Stimulated activated naive B cell treated with anti-CD40 and anti-IgM and Interleukin-4, amounts not matched to agents 10 μg/mL and 1 μg/mL and 100 μg/mL, for 72 hours (primary cell): ENCODE data around the gene GRK5.
A peak's percentile ranks its signal among the peaks of the same experiment; 100 is the strongest.

Experiments
- ATAC-seq, 2 donors: fragments of 150-1000 bp; cut with Tn5 transposase; replicated peaks; 2 replicates each; pipeline ENCODE4 v1.10.0; 2021; ENCODE audit warnings: moderate library complexity in 1 of 2
- DNase-seq: peaks from one replicate; pipeline ENCODE4 v3.0.0; 2021
- H3K27ac Mint-ChIP-seq: one replicate; pipeline ENCODE4 v1.8.0; 2022; ENCODE audit warnings: mild to moderate bottlenecking, mixed read lengths
- H3K27me3 Mint-ChIP-seq, 2 donors: one replicate each; pipeline ENCODE4 v1.8.0; 2022; ENCODE audit warnings: mixed read lengths in 2 of 2
- H3K36me3 Mint-ChIP-seq, 2 donors: one replicate each; pipeline ENCODE4 v1.8.0; 2022; ENCODE audit warnings: mixed read lengths in 2 of 2, mild to moderate bottlenecking in 1 of 2
- H3K4me1 Mint-ChIP-seq, 2 donors: one replicate each; pipeline ENCODE4 v1.8.0; 2022; ENCODE audit warnings: mixed read lengths in 2 of 2, mild to moderate bottlenecking in 1 of 2
- H3K4me3 Mint-ChIP-seq, 2 donors: one replicate each; pipeline ENCODE4 v1.8.0; 2022; ENCODE audit warnings: mild to moderate bottlenecking in 2 of 2, mixed read lengths in 2 of 2, moderate library complexity in 1 of 2
- H3K9me3 Mint-ChIP-seq, 2 donors: one replicate each; pipeline ENCODE4 v1.8.0; 2022; ENCODE audit warnings: mixed read lengths in 2 of 2, mild to moderate bottlenecking in 1 of 2

Gene GRK5

GRCh38 chr10:119449760-119450461 lies 242.5 kb downstream of the GRK5 start:
- Mint-ChIP-seq H3K4me1 (peaks cover 27 to 35% of the 10 kb centered on the region in 2 donors), H3K36me3 (peaks cover 26 to 52% of the 10 kb centered on the region in 2 donors), H3K4me3 (no peak overlapping the region), H3K27me3 (no peaks in the 10 kb centered on the region), H3K9me3 (no peaks in the 10 kb centered on the region), H3K27ac (peak overlapping the region; percentile 91)
- ATAC-seq: peak; percentile 43 to 58
- no peak for DNase-seq

GRCh38 chr10:119450606-119451299 lies 243.4 kb downstream of the GRK5 start:
- H3K4me3 Mint-ChIP-seq: no peak overlapping the region
- no peaks in the 10 kb centered on the region for H3K9me3 Mint-ChIP-seq
- no peaks in the 10 kb centered on the region for H3K27me3 Mint-ChIP-seq
- no peak for ATAC-seq
- H3K27ac Mint-ChIP-seq: no peak overlapping the region
- peaks cover 25 to 31% of the 10 kb centered on the region in 2 donors for H3K4me1 Mint-ChIP-seq
- DNase-seq: no peak
- peaks cover 25 to 55% of the 10 kb centered on the region in 2 donors for H3K36me3 Mint-ChIP-seq

DNA sequence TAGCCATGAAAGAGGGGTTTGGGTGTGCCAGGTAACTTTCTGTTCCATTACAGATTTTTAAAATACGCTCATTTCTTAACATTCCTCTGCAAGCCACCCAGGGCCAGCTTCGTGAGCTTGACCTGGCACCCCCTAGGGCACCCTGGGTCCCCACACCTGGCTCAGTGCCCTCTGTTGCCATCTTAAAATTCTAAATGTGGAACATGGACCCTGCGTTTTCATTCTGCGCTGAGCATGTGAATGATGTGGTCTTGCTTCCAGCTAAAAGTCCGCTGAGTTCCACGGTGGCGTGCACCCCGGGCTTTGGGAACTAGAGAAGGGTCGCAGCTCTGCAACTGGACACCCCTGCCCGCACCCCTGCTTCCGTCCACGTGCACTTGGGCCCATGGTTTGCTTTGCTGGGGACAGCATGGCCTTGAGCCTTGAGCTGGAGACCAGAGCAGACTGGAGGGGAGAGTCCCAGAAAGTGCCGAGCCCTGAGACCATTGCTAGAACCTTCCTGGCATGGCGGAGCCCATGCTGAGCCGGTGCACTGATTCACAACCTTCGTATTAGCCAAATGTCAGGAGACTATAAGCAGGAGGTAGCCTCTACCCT lies 244.0 kb downstream of the GRK5 start:
- H3K4me1 Mint-ChIP-seq: peaks cover 25 to 35% of the 10 kb centered on the region in 2 donors
- ATAC-seq: no peak
- no peaks in the 10 kb centered on the region for H3K9me3 Mint-ChIP-seq
- H3K27me3 Mint-ChIP-seq: no peaks in the 10 kb centered on the region
- H3K27ac Mint-ChIP-seq: no peak overlapping the region
- no peak overlapping the region for H3K4me3 Mint-ChIP-seq
- no peak for DNase-seq
- peaks cover 26 to 53% of the 10 kb centered on the region in 2 donors for H3K36me3 Mint-ChIP-seq

GRCh38 chr10:119452396-119452795 lies 245.0 kb downstream of the GRK5 start:
- no peak for DNase-seq

GRCh38 chr10:119453313-119453712 lies 245.9 kb downstream of the GRK5 start:
- Mint-ChIP-seq H3K4me3 (no peak overlapping the region), H3K9me3 (no peaks in the 10 kb centered on the region), H3K4me1 (peaks cover 25 to 41% of the 10 kb centered on the region in 2 donors), H3K36me3 (peaks cover 26 to 44% of the 10 kb centered on the region in 2 donors), H3K27me3 (no peaks in the 10 kb centered on the region), H3K27ac (no peak overlapping the region)
- ATAC-seq (no peak), DNase-seq (no peak)

More at GRCh38 chr10:119452396-119452795, 245.0 kb downstream of the GRK5 start:
- Mint-ChIP-seq H3K36me3 (peaks cover 26 to 47% of the 10 kb centered on the region in 2 donors), H3K9me3 (no peaks in the 10 kb centered on the region), H3K27ac (no peak overlapping the region), H3K4me3 (no peak overlapping the region), H3K4me1 (peaks cover 25 to 41% of the 10 kb centered on the region in 2 donors), H3K27me3 (no peaks in the 10 kb centered on the region)
- ATAC-seq: no peak

DNA sequence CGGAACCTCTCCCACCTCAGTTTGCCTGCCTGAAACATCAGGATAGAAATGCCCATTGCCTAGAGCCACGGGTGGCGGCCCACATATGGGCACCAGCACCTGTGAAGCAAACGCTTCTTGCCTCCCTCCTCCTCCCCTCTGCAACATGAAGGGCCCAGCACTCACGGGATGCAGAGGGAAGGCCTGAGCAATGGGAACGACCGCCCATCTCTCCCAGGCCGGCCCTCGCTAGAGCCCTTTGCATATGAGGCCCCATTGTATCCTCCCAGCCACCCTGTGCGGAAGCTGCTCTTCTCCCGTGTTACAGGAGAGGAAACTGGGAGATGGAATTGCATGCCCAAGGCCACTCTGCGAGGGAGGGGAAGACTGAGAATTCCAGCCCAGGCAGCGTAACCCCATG lies 246.9 kb downstream of the GRK5 start:
- peaks cover 21 to 35% of the 10 kb centered on the region in 2 donors for H3K4me1 Mint-ChIP-seq
- no peaks in the 10 kb centered on the region for H3K9me3 Mint-ChIP-seq
- no peak overlapping the region for H3K27ac Mint-ChIP-seq
- ATAC-seq (no peak), DNase-seq (no peak)
- H3K27me3 Mint-ChIP-seq: no peaks in the 10 kb centered on the region
- H3K4me3 Mint-ChIP-seq: no peak overlapping the region
- H3K36me3 Mint-ChIP-seq: peaks cover 26 to 41% of the 10 kb centered on the region in 2 donors

GRCh38 chr10:119454990-119455389 lies 247.6 kb downstream of the GRK5 start:
- no peaks in the 10 kb centered on the region for H3K9me3 Mint-ChIP-seq
- peaks cover 16 to 28% of the 10 kb centered on the region in 2 donors for H3K4me1 Mint-ChIP-seq
- no peak overlapping the region for H3K27ac Mint-ChIP-seq
- H3K27me3 Mint-ChIP-seq: no peaks in the 10 kb centered on the region
- ATAC-seq (no peak), DNase-seq (no peak)
- H3K4me3 Mint-ChIP-seq: no peak overlapping the region
- peaks cover 21 to 37% of the 10 kb centered on the region in 2 donors for H3K36me3 Mint-ChIP-seq

- peaks cover 21 to 33% of the 10 kb centered on the region in 2 donors for H3K36me3 Mint-ChIP-seq
- peaks cover 16 to 31% of the 10 kb centered on the region in 2 donors for H3K4me1 Mint-ChIP-seq
- H3K27me3 Mint-ChIP-seq: no peaks in the 10 kb centered on the region
- DNase-seq: no peak
- no peaks in the 10 kb centered on the region for H3K9me3 Mint-ChIP-seq
- peak overlapping the region; percentile 90 for H3K27ac Mint-ChIP-seq
- ATAC-seq: peak; percentile 63 to 82
- H3K4me3 Mint-ChIP-seq: peak overlapping the region; percentile 40 to 66
Observed at GRCh38 chr10:119455609-119456434, 248.5 kb downstream of the GRK5 start.

DNA sequence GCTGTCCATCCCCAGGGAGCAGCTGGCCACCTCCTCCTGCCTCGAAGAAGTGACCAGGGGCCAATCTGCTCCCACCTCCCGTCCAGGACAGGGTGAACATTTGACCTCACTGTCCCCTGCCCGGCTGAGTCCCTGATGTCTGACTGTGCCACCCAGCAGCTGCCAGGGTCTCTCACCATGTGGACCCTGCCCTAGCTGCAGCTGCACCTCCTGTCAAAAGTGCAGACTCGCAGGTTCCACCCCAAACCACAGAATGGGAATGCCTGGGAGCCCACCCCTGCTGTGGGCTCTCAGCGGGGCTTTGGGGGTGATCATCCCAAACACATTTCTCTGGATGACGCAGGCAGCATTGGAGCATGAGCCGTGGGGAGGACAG lies 249.1 kb downstream of the GRK5 start:
- peaks cover 22 to 37% of the 10 kb centered on the region in 2 donors for H3K4me1 Mint-ChIP-seq
- no peak for ATAC-seq
- H3K4me3 Mint-ChIP-seq: no peak overlapping the region
- no peak overlapping the region for H3K27ac Mint-ChIP-seq
- H3K9me3 Mint-ChIP-seq: no peaks in the 10 kb centered on the region
- no peaks in the 10 kb centered on the region for H3K27me3 Mint-ChIP-seq
- DNase-seq: no peak
- H3K36me3 Mint-ChIP-seq: peaks cover 19 to 31% of the 10 kb centered on the region in 2 donors

- Mint-ChIP-seq H3K4me3 (no peak overlapping the region), H3K27ac (no peak overlapping the region), H3K36me3 (peaks cover 22 to 34% of the 10 kb centered on the region in 2 donors), H3K27me3 (no peaks in the 10 kb centered on the region), H3K9me3 (peaks cover under 1 to 1% of the 10 kb centered on the region in 2 donors), H3K4me1 (peaks cover 30 to 48% of the 10 kb centered on the region in 2 donors)
- no peak for ATAC-seq
- no peak for DNase-seq
Observed at GRCh38 chr10:119457966-119458766, 250.8 kb downstream of the GRK5 start.

- H3K9me3 Mint-ChIP-seq: peaks cover 4% of the 10 kb centered on the region in 2 donors
- no peak overlapping the region for H3K4me3 Mint-ChIP-seq
- ATAC-seq: no peak
- H3K27me3 Mint-ChIP-seq: peaks cover 1 to 2% of the 10 kb centered on the region in 2 donors
- DNase-seq: no peak
- H3K4me1 Mint-ChIP-seq: peaks cover 28 to 42% of the 10 kb centered on the region in 2 donors
- peak overlapping the region; percentile 53 for H3K27ac Mint-ChIP-seq
- peaks cover 19 to 26% of the 10 kb centered on the region in 2 donors for H3K36me3 Mint-ChIP-seq
Observed at GRCh38 chr10:119459681-119460340, 252.4 kb downstream of the GRK5 start.

DNA sequence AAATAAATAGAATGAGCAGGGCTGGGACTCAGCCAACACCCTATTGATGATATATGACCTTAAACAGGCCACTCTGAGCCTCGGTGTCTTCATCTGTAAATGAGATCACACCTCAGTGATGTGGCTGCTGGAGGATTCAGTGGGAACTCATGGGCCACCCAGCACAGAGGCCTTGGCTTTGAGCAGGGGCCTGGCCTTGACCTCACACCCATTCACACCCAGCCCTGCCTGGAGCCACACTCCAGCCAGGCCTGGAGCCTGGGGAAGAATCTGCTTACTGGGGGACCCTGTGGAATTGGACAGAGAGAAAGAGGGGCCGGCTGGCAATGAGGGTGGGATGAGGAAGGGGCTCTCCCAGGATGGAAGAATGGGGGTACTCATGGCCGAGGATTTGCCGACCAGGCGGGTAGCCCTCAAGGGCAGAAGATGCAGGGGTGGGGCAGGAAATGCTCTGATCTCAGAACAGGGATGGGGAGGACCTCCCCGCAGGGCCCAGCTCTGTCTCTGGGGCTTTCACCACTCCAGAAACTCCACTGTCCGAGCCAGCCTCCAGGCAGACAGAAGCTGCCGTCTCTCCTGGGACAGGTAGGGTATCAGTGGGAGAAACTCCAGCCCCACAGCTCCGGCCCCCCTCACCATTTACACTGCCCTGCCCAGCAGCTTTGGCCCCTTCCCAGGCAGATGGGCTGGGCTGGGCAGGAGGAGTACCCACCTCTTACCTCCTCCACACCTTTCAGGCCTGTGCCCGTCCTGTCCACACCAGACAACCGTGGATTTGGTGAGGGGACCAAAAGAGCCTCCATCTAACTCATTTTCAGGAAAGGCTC lies 253.2 kb downstream of the GRK5 start:
- Mint-ChIP-seq H3K27me3 (peaks cover 9 to 10% of the 10 kb centered on the region in 2 donors), H3K4me3 (no peak overlapping the region), H3K27ac (peak overlapping the region; percentile 85), H3K9me3 (peaks cover 4% of the 10 kb centered on the region in 2 donors), H3K4me1 (peaks cover 26 to 39% of the 10 kb centered on the region in 2 donors), H3K36me3 (peaks cover 18 to 22% of the 10 kb centered on the region in 2 donors)
- no peak for DNase-seq
- ATAC-seq: no peak
